ENCODE measurements around the gene SCCPDH.

The SCCPDH gene

GRCh38 chr1:246750752-246751151 lies 26.5 kb downstream of the SCCPDH start:
- no peak for DNase-seq (ENCODE audit: low read depth in 2 of 2)

- peak; percentile 4 to 30 for DNase-seq (ENCODE audit: low read depth in 2 of 2)
These were observed 29.7 kb downstream of the SCCPDH start for GRCh38 chr1:246753670-246754535.

- no peak for DNase-seq (ENCODE audit: low read depth in 2 of 2)
These were observed 31.2 kb downstream of the SCCPDH start for GRCh38 chr1:246755419-246755818.

GRCh38 chr1:246760422-246761347 lies 36.5 kb downstream of the SCCPDH start:
- no peak for DNase-seq (ENCODE audit: low read depth in 2 of 2)

GRCh38 chr1:246761396-246761795 lies 37.2 kb downstream of the SCCPDH start:
- no peak for DNase-seq (ENCODE audit: low read depth in 2 of 2)

- no peak for DNase-seq (ENCODE audit: low read depth in 2 of 2)
These were observed 41.3 kb downstream of the SCCPDH start for GRCh38 chr1:246765521-246765920.

- no peak for DNase-seq (ENCODE audit: low read depth in 2 of 2)
These were observed 44.3 kb downstream of the SCCPDH start for GRCh38 chr1:246768403-246769020.

GRCh38 chr1:246769306-246769705 lies 45.1 kb downstream of the SCCPDH start:
- no peak for DNase-seq (ENCODE audit: low read depth in 2 of 2)

- DNase-seq (ENCODE audit: low read depth in 2 of 2): no peak
These were observed 47.2 kb downstream of the SCCPDH start for GRCh38 chr1:246771366-246771765.

- no peak for DNase-seq (ENCODE audit: low read depth in 2 of 2)
These were observed 48.5 kb downstream of the SCCPDH start for GRCh38 chr1:246772686-246773085.

GRCh38 chr1:246773213-246773641 lies 49.0 kb downstream of the SCCPDH start:
- DNase-seq (ENCODE audit: low read depth in 2 of 2): no peak

- DNase-seq (ENCODE audit: low read depth in 2 of 2): no peak
These were observed 51.5 kb downstream of the SCCPDH start for GRCh38 chr1:246775531-246776385.

- DNase-seq (ENCODE audit: low read depth in 2 of 2): no peak
These were observed 52.7 kb downstream of the SCCPDH start for GRCh38 chr1:246776923-246777322.

GRCh38 chr1:246778663-246779062 lies 54.5 kb downstream of the SCCPDH start:
- DNase-seq (ENCODE audit: low read depth in 2 of 2): no peak

- DNase-seq (ENCODE audit: low read depth in 2 of 2): no peak
These were observed 55.5 kb downstream of the SCCPDH start for GRCh38 chr1:246779561-246780175.

- no peak for DNase-seq (ENCODE audit: low read depth in 2 of 2)
These were observed 56.1 kb downstream of the SCCPDH start for GRCh38 chr1:246780264-246780663.

GRCh38 chr1:246781212-246781611 lies 57.0 kb downstream of the SCCPDH start:
- DNase-seq (ENCODE audit: low read depth in 2 of 2): no peak

- no peak for DNase-seq (ENCODE audit: low read depth in 2 of 2)
These were observed 58.1 kb downstream of the SCCPDH start for GRCh38 chr1:246782120-246782900.

GRCh38 chr1:246784621-246785493 lies 60.6 kb downstream of the SCCPDH start:
- no peak for DNase-seq (ENCODE audit: low read depth in 2 of 2)
